Heart right ventricle (tissue), 16 donors: Measurements from ENCODE around the gene GLYAT. TPM values are rescaled to one million over a fixed set of nuclear protein-coding genes. Genes with fewer than 3 reads are reported as not detected.
A peak's percentile ranks its signal among the peaks of the same experiment; 100 is the strongest.

ENCODE experiments used
- ATAC-seq, 8 donors: fragments of 200-7000 bp; cut with Tn5 transposase; one replicate each; pipeline ENCODE4 v1.9.1; 2020; ENCODE audit warnings: mild to moderate bottlenecking in 8 of 8, moderate library complexity in 8 of 8, moderate number of reproducible peaks in 1 of 8
- DNase-seq, 2 donors: peaks; one replicate each; pipeline ENCODE4 v3.0.0-alpha.2; 2020
- H3K27ac ChIP-seq, 10 donors: fragments of 200-600 bp; sonication (generic) in 2 of 10; one replicate each; pipeline versions ENCODE4 v1.5.0 to v1.8.0; 2020 to 2022; ENCODE audit warnings: mild to moderate bottlenecking in 3 of 10
- H3K27me3 ChIP-seq, 7 donors: fragments of 200-600 bp; one replicate each; pipeline ENCODE4 v1.8.0; 2021 to 2022; ENCODE audit warnings: mild to moderate bottlenecking in 2 of 7
- H3K36me3 ChIP-seq, 9 donors: fragments of 200-600 bp; sonication (generic) in 1 of 9; one replicate each; pipeline versions ENCODE4 v1.5.0 to v1.8.0; 2020 to 2022; ENCODE audit warnings: mild to moderate bottlenecking in 2 of 9
- H3K4me1 ChIP-seq, 9 donors: fragments of 200-600 bp; sonication (generic) in 1 of 9; one replicate each; pipeline versions ENCODE4 v1.5.0 to v1.8.0; 2020 to 2022; ENCODE audit warnings: mild to moderate bottlenecking in 4 of 9
- H3K4me3 ChIP-seq, 10 donors: fragments of 200-600 bp; sonication (generic) in 2 of 10; one replicate each; pipeline versions ENCODE4 v1.5.0 to v1.8.0; 2020 to 2022; ENCODE audit warnings: mild to moderate bottlenecking in 7 of 10, moderate library complexity in 2 of 10
- H3K9me3 ChIP-seq, 11 donors: fragments of 200-600 bp in 10 of 11; sonication (generic) in 2 of 11; one replicate each; pipeline versions ENCODE4 v1.5.0 to v1.8.0; 2013 to 2022; ENCODE audit warnings: mild to moderate bottlenecking in 2 of 11, control low read depth in 1 of 11, moderate library complexity in 1 of 11
- WGBS, 2 donors: extraction: QIAGEN DNeasy Blood & Tissue Kit; methylation state at CpG; one replicate each; pipeline ENCODE4 v1.1.7; 2013; ENCODE audit warnings: inconsistent platforms in 1 of 2; 5-methylcytosine and 5-hydroxymethylcytosine counted together
- intact Hi-C, 10 donors: fragments of 100-400 bp; cut with DNase I; formaldehyde crosslinking; loops; one replicate each; pipeline versions ENCODE4 v1.11.1 to v1.14.2; 2022
- polyA plus RNA-seq, 2 donors: library from polyadenylated mRNA; stranded (reverse); fragments of 200-250 nt; gene quantifications; one replicate each; pipeline ENCODE4 v1.2.3, GENCODE V29; 2013
- total RNA-seq, 10 donors: library from RNA; stranded (reverse); fragmentation: NEBNext Ultra II Directional in 3 of 10; extraction: Animal tissue kit (Norgen Biotek cat#: 25700) in 3 of 10; gene quantifications; one replicate each; pipeline versions ENCODE4 v1.2.1 to v1.2.4, GENCODE V29; 2021 to 2023
- TF ChIP-seq, protein P1 (sequence below), 9 donors: fragments of 200-600 bp; sonication (generic) in 2 of 9; IDR thresholded peaks; one replicate each; pipeline versions ENCODE4 v1.5.0 to v1.8.0; 2021 to 2022; ENCODE audit warnings: antibody characterized with exemption in 9 of 9, mild to moderate bottlenecking in 5 of 9, moderate library complexity in 1 of 9
- donor health status: Arrhythmogenic right ventricular cardiomyopathy.
- donor health status: ischemic (EF 13 %, LVEDD 7.1; RV severe dilation, severe dysfunction).
- donor health status: healthy with polysubstance abuse.
- donor health status: DM: no; HTN: yes; CAD: no.
- donor health status: DM: no; HTN: no; CAD: no.
- donor health status: ischemic (EF 25% LVEDD 6.9; RV normal size, moderate dysfunction).
- donor health status: ischemic (EF 25% LVEDD 5.7; RV mildly dilated, moderate dysfunction).
- donor health status: healthy.
- donor health status: DM: yes; HTN: yes; CAD: no.
- donor health status: Ischemic cardiomyopathy.
- donor health status: ischemic (EF 35%, LVEDD 5.7; RV mildly dilated, moderate dysfunction).
- donor health status: nonischemic (EF 11% LVEDD 7.7; RV severe dilation, severe dysfunction).
- donor health status: DM: yes; HTN: yes; CAD: no.
- donor health status: PGD.
- donor health status: ischemic (EF 29% LVEDD 5.4; RV normal size, mild dysfunction).
- donor health status: nonischemic (EF 23%, LVEDD 6.1; RV moderate dilation, normal function).

The GLYAT gene
- total and polyA plus RNA-seq, 12 donors, result 0.22 to 0.79 (median 0.29) TPM; not detected in 7

DNA sequence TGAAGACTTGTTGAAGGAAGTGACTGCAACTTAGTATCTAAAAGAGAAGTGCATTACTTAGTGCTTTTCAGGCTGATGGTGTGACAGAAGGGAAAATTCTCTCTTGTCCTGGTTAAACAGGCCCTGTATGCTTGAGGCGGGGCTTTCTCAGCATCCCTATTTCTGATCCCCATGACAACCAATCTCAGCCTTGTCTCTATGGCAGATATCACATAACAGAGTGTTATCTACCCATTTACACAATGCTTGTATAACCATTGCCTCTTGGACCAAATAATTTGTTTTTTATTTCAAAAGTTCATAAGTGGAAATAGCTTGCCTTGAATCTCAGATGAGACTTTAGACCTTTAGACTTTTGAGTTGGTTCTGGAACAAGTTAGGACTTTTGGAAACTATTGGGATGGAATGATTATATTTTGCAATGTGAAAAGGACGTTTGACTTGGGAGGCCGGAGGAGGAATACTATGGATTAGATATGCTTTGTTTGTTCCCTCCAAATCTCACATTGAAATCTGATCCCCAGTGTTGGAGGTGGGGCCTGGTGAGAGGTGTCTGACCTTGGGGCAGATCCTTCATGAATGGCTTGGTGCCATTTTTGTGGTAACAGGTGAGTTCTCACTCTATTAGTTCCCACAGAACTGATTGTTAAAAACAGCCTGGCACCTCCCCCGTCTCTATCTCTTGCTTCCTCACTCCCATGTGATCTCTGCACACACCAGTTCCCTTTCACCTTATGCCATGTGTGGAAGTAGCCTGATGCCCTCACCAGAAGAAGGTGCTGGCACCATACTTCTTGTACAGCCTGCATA, 3.1 kb upstream of the GLYAT start:
- H3K9me3 ChIP-seq, result peaks cover 0 to 6% (median 0%) of the 10 kb centered on the region in 11 donors
- H3K36me3 ChIP-seq, result no peaks in the 10 kb centered on the region
- H3K27ac ChIP-seq, result no peak overlapping the region
- intact Hi-C loops, result no loop called here
- H3K27me3 ChIP-seq, result peaks cover 0 to 9% (median 0%) of the 10 kb centered on the region in 7 donors
- TF ChIP-seq, protein P1, sequence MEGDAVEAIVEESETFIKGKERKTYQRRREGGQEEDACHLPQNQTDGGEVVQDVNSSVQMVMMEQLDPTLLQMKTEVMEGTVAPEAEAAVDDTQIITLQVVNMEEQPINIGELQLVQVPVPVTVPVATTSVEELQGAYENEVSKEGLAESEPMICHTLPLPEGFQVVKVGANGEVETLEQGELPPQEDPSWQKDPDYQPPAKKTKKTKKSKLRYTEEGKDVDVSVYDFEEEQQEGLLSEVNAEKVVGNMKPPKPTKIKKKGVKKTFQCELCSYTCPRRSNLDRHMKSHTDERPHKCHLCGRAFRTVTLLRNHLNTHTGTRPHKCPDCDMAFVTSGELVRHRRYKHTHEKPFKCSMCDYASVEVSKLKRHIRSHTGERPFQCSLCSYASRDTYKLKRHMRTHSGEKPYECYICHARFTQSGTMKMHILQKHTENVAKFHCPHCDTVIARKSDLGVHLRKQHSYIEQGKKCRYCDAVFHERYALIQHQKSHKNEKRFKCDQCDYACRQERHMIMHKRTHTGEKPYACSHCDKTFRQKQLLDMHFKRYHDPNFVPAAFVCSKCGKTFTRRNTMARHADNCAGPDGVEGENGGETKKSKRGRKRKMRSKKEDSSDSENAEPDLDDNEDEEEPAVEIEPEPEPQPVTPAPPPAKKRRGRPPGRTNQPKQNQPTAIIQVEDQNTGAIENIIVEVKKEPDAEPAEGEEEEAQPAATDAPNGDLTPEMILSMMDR (IDR thresholded peaks at IDR 0.05), result no peak
- no peak for DNase-seq
- H3K4me3 ChIP-seq, result no peak overlapping the region
- 54 to 59% methylated on average over 4 of the region's 4 CpGs for WGBS, 2 donors
- H3K4me1 ChIP-seq, result no peaks in the 10 kb centered on the region
- no peak for ATAC-seq

DNA sequence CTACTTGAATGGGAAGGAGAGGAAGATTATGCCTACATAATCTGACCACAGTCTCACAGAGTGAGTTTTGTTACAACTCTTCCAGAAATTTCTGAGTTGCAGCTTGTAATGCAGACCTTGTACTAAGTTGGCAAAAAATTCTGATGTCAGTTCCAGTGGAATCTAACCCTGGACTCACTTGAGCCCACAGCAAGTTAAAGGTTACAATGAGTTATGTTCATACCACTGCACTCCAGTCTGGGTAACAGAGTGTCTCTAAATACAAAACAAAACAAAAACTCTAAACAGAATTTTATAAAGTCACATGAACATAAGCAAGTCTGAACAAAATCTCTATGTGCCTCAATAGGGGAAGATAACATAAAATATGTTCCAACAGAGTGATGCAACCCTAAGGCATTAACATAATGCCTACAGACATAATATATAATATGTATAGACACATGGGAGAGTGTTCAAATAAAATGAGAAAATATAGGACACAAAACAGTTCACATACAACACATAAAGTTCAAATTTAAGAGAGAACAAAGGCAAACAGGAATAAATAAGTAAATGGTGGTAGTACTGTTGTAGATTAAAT, 1.1 kb downstream of the GLYAT start:
- peaks cover 0 to 14% (median 0%) of the 10 kb centered on the region in 9 donors for H3K4me1 ChIP-seq
- intact Hi-C loops, result no loop called here
- H3K27ac ChIP-seq, result no peak overlapping the region
- TF ChIP-seq, protein P1 (IDR thresholded peaks at IDR 0.05), result no peak
- no peaks in the 10 kb centered on the region for H3K36me3 ChIP-seq
- H3K9me3 ChIP-seq, result no peaks in the 10 kb centered on the region
- no peak for ATAC-seq
- DNase-seq, result no peak
- no peak overlapping the region for H3K4me3 ChIP-seq
- H3K27me3 ChIP-seq, result peaks cover 0 to 9% (median 0%) of the 10 kb centered on the region in 7 donors

DNA sequence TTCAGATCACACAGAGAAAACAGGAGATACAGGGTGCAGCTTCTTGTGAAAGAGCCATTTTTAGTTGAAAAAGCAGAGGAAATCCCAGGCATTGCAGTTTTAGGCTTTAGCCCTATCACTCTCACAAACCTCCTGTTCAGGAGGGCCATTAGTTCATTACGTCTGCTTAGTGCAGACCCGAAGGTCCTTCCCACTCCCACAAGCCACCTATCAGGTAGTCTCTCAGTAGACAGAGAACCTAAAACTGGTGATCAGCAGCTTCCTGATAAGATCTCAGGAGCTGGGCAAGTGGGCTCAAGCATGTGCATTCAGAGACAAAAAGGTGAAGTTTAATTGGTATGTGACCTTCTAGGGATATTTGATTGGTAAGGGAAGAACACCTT, 4.3 kb downstream of the GLYAT start:
- WGBS, 2 donors, result 61 to 71% methylated on average over 2 of the region's 2 CpGs
- Histone ChIP-seq H3K4me3 (no peak overlapping the region), H3K4me1 (peaks cover 0 to 14% (median 0%) of the 10 kb centered on the region in 9 donors), H3K9me3 (no peaks in the 10 kb centered on the region), H3K36me3 (no peaks in the 10 kb centered on the region), H3K27ac (no peak overlapping the region), H3K27me3 (peaks cover 0 to under 1% (median 0%) of the 10 kb centered on the region in 7 donors)
- DNase-seq (no peak), ATAC-seq (no peak)
- intact Hi-C loops, result no loop called here
- TF ChIP-seq, protein P1 (IDR thresholded peaks at IDR 0.05), result no peak

DNA sequence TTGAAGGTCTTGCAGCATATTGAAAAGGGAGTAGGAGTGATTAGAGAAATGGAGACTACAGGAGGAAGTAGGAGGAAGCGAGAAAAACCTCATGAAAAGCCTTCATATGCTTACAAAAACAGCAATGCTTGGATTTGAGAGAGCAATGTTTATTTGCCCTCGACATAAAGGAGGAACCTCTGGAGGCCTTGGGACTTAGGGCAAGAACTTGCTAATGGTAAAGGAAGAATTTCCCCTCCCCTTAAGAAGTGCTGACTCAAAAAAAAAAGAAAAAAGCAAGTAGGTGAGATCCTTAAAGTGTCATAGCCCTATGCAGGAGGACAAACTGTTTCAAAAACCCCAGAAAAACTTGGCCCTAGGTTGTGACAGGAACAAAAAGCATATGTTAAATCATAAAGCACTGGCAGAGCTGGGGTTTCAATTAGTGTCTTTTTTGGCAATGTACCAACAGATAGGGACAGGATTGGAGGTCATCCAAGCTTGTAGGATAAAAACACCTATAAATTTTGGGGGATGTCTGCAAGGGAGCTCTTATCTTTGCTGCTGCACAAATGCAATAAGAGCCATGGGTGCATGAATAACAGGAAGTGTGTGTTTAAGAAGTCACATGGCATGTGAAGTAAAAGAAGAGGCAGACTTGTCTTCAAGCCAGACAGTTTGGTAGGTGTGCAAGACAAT, 4.9 kb downstream of the GLYAT start:
- TF ChIP-seq, protein P1 (IDR thresholded peaks at IDR 0.05), result no peak
- Histone ChIP-seq H3K4me3 (no peak overlapping the region), H3K27me3 (no peaks in the 10 kb centered on the region), H3K36me3 (no peaks in the 10 kb centered on the region), H3K27ac (peak overlapping the region in 1 of 10 donors; percentile 31), H3K9me3 (no peaks in the 10 kb centered on the region), H3K4me1 (peaks cover 0 to 14% (median 0%) of the 10 kb centered on the region in 9 donors)
- ATAC-seq, result no peak
- intact Hi-C loops, result no loop called here
- 33 to 45% methylated on average over 2 of the region's 2 CpGs for WGBS, 2 donors
- no peak for DNase-seq
